Stimulated activated CD4-positive, alpha-beta T cell treated with anti-CD3 and anti-CD28 coated beads, Interleukin-15, amount 100 ng/mL, for 1 hour (primary cell): Measurements from ENCODE around the gene VENTX.

ENCODE experiments used
- DNase-seq, 2 donors: peaks; one replicate each; pipeline ENCODE4 v3.0.0-alpha.2; 2020; ENCODE audit warnings: low read depth in 1 of 2, low spot score in 1 of 2

Gene VENTX

GRCh38 chr10:133237588-133238465 is at the start of gene VENTX:
TSS of gene VENTX (plus strand) at chr10:133237855. CDS start at chr10:133237915, 60 bp downstream.
- DNase-seq = no peak

- DNase-seq = no peak
Observed at GRCh38 chr10:133187906-133188681, 49.6 kb upstream of the VENTX start.

- no peak for DNase-seq
Observed at GRCh38 chr10:133189256-133189655, 48.4 kb upstream of the VENTX start.

- no peak for DNase-seq
Observed at GRCh38 chr10:133189726-133190125, 47.9 kb upstream of the VENTX start.

GRCh38 chr10:133190225-133190624 is 47.4 kb upstream of the VENTX start:
- no peak for DNase-seq

DNA sequence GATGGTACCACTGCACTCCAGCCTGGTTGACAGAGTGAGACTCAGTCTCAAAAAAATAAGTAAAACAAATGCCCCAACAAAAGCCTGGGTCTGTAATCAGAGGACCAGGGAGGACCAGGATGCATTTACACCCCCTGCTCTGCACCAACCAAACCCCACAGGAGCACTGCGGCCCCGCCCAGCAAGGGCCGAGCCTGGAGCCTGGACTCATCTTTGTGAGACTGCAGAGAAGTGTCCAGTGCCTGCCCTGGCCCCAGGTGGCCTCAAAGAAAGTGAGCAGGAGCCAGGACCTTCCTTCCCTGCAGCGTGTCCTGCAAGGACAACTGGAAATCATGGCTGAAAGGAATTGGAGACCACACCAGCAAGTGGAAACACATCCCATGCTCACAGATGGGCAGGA is 46.0 kb upstream of the VENTX start:
- no peak for DNase-seq

GRCh38 chr10:133194151-133194550 is 43.5 kb upstream of the VENTX start:
- no peak for DNase-seq

DNA sequence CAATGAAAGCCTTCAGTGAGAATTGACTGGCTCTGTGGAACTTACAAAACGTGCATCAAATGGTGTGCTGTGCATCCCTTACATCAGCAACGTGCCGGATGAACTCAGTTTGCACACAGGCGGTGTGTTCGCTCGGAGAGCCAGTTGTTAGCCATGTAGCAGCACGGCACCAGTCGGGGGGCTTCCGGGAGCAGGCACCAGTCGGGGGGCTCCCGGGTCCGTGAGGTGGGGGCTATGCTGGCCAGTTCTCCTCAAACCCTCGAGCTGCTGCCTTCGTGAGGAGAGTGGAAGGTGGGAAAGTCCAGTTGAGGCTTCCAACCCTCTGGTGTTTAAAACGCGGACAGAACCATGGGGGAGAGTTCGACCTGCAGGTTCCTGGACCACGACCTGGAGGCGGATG is 42.6 kb upstream of the VENTX start:
- DNase-seq = no peak

- DNase-seq = no peak
Observed at GRCh38 chr10:133195611-133196010, 42.0 kb upstream of the VENTX start.

DNA sequence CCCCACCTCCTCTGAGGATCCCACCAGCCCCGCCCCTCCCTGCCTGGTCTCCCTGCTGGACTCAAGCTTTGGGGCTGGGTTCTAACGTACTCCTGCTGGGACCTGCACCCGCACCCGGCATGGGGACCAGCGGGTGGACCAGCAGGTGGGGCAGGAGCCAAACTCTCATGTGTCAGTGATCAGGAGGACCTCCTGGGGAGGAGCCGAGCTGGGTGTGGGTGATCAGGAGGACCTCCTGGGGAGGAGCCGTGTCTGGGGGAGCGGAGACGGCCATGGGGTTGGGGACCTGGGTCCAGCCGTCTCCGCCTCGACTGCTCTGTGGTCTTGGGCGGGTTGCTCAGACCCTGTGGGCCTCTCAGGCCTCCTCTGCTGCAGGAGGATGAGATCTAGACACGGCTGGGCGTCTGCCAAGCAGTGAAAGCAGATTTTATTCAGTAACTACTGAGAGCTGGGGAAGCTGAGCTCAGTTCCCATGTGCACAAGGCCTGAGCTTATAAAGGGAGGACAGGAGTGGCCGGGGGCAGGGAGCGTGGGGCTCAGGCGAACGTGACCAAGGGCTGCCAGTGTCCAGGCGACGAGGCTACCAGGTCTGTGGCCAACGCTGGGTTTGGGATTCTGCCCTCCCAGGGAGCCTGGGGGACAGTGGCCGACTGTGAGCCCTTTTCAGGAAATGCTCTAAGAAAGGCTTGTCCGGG is 41.3 kb upstream of the VENTX start:
- no peak for DNase-seq

GRCh38 chr10:133196936-133197758 is 40.5 kb upstream of the VENTX start:
- DNase-seq = no peak

- no peak for DNase-seq
Observed at GRCh38 chr10:133197786-133198185, 39.9 kb upstream of the VENTX start.

GRCh38 chr10:133198206-133198605 is 39.4 kb upstream of the VENTX start:
- no peak for DNase-seq

GRCh38 chr10:133198621-133199487 is 38.8 kb upstream of the VENTX start:
- DNase-seq = no peak

DNA sequence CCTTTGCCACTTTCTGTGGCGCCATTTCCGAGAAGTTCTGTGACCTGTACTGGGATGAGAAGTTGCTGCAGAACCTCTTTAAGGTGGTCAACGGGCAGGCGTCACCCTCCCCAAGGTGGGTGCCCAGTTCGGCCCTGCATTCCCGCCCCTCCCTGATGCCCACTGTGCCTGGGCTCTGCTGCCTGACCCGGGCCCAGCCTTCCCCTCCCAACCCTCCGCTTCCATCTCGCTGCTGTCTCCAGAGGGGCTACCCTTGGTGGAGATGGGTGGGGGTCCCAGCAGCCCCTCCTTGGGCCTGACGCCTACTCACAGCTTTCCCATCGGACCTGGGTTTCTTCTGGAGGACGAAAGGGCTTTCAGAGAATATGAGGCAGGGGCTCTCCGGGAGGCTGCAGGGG is 38.2 kb upstream of the VENTX start:
- DNase-seq = no peak

GRCh38 chr10:133199992-133200611 is 37.6 kb upstream of the VENTX start:
- no peak for DNase-seq

DNA sequence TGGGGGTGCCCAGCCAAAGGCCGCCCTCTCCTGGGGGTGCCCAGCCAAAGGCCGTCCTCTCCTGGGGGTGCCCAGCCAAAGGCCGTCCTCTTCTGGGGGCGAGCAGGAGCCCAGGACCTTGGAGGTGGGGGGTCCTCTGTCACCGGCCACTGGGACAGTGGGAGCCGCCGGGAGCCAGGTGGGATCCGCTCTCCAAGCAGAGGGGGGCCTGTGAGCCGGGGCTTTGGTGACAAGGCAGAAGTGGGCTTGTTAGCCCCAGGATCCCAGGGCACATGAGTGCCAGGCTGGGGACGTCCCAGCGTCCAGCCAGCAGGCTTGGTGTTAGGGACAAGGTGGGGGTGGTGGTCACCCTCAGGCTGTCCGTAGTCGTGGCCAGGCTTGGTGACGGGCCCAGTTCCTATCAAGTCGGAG is 37.0 kb upstream of the VENTX start:
- DNase-seq = no peak

DNA sequence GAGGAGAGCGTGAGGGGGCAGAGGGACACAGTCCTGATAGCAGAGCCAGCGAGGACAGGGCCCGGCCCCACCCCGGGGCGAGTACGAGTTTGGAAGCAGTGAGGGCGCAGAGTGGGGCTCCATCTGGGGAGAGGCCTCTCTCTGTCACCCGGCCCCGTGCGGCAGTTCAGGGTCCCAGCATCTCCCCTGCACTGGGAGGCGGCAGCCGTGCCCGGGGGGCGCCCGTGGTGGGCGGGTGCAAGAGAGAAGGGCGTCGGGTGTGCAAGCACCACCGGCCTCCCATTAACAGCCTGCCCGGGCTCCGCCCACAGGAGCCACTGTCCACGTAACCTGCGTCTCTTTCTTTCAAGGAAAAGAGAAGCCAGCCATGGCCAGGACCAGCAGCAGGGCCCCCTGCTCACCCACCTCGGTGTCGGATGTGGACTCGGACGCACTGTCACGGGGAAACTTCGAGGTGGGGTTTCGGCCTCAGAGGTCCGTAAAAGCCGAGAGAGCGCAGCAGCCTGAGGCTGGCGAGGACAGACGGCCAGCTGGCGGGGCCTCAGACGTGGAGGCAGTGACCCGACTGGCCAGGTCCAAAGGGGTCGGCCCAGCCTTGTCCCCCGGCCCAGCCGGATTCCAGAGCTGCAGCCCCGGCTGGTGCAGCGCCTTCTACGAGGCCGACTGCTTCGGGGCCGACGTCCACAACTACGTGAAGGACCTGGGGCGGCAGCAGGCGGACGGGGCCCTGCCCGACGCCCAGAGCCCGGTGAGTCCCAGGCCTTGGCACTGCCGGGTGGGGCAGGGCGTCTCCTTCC is 36.3 kb upstream of the VENTX start:
- no peak for DNase-seq
